GM19372 (cell line): Measurements from ENCODE around the gene GPR35.

Source experiments
- ATAC-seq: cut with Tn5 transposase; IDR thresholded peaks from one replicate; pipeline ENCODE4 v1.9.1; 2021; ENCODE audit warnings: mild to moderate bottlenecking, low read depth, moderate library complexity; ENCODE audit not compliant: unreplicated experiment

GPR35 gene, protein sequence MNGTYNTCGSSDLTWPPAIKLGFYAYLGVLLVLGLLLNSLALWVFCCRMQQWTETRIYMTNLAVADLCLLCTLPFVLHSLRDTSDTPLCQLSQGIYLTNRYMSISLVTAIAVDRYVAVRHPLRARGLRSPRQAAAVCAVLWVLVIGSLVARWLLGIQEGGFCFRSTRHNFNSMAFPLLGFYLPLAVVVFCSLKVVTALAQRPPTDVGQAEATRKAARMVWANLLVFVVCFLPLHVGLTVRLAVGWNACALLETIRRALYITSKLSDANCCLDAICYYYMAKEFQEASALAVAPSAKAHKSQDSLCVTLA

DNA sequence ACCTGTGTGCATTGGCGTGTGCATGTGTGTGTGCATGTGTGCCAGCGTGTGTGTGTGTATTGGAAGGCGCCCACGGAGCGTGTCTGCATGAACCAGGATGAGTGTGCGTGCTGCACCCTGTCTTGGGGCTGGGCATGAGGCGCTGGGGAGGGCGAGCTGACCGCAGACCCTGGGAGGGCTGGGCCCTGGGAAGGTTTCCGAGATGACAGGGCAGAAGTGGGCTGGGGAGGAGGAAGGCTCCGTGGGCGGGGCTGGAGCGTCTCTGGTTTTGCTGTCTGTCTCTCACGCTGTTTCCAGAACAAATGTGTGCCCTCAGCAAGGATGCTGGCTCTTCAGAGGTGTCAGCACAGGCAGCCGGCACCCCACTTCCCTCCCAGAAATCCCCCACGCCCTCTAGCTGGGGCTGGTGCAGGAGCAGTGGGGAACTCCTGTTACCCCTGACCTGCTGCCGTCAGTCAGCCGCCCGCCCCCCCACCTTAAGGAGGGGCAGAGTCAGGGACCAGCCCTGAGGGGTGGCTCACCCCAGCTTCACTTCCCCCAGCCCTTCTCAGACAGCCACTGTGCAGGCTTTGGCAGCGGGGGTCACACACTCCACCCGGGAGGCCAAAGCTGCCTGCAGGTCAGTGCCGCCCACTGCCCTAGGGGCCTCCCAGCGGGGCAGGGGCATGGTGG, at the start of gene GPR35:
Gene GPR35, plus strand, starts transcription at position 531 of the 672 bp plus-strand sequence. CDS start 4,473 bp downstream, outside the sequence.
- no peak for ATAC-seq

DNA sequence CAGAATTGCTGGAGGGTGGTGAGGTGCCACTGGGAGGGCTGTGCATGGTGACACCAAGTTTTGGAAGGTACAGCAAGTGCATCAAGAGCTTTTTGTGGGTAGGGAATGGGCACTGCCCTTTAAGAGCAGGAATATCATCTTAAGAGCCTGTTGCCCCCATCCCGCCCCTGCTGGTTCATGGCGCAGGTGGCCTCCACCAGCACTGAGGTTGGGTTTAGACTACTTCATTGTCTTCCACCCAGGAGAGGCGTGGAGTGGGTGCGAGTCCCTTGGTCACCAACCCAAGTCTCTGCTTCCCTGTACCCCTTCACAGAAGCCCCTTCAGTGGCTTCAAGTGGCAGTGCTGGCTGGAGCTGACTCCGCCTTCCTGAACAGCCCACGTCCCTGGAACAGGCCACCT, 49.2 kb upstream of the GPR35 start:
- no peak for ATAC-seq

DNA sequence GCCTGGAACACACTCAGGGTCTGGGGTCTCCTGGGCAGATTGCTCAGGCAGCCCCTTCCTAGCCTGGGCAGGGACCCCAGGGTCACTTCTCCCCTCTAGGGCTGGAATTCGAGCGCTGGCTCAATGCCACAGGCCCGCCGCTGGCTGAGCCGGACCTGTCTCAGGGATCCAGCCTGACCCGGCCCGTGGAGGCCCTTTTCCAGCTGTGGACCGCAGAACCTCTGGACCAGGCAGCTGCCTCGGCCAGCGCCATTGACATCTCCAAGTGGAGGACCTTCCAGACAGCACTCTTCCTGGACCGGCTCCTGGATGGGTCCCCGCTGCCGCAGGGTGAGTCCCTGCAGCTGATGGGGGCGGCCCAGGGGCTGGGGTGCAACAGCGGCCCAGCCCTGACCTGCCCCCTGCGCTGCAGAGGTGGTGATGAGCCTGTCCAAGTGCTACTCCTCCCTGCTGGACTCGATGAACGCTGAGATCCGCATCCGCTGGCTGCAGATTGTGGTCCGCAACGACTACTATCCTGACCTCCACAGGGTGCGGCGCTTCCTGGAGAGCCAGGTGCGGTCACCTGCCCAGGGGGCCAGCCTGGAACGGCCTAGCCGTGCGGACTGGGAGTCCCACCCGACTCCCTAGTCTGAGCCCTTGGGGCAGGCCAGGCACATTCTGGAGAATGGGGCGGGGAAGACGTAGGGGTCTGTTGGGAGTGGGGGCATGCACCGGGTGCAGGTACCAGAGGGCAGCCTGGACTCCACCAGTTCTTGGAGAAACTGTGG, 48.7 kb upstream of the GPR35 start:
- no peak for ATAC-seq

DNA sequence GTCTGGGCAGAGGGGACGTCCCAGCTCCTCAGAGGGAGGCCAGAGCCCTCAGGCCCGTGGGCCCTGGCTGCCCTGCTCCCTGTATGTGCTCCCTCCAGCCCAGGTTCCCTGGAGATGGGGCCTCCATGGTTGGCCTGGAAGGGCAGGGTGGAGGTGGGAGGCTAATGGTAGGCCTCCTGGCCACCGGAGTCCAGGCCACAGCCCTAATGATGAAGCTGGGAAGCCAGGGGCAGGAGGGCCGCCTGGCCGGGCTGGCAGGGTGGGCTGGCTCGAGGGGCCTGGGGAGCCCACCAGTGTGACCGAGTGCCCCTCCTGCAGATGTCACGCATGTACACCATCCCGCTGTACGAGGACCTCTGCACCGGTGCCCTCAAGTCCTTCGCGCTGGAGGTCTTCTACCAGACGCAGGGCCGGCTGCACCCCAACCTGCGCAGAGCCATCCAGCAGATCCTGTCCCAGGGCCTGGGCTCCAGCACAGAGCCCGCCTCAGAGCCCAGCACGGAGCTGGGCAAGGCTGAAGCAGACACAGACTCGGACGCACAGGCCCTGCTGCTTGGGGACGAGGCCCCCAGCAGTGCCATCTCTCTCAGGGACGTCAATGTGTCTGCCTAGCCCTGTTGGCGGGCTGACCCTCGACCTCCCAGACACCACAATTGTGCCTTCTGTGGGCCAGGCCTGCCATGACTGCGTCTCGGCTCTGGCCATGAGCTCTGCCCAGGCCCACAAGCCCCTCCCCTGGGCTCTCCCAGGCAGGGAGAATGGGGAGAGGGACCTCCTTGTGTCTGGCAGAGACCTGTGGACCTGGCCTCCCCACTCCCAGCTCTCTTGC, 47.8 kb upstream of the GPR35 start:
- ATAC-seq: no peak

DNA sequence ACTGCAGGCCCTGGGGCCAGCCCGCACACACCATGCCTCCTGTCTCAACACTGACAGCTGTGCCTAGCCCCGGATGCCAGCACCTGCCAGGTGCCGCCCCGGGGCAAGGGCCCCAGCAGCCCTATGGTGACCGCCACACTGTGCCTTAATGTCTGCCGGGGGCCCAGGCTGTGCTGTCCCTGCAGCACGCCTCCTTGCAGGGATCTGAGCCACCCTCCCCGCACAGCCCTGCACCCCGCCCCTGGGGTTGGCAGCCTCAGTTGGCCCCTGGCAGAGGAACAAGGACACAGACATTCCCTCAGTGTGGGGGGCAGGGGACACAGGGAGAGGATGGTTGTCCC, 47.2 kb upstream of the GPR35 start:
- no peak for ATAC-seq

DNA sequence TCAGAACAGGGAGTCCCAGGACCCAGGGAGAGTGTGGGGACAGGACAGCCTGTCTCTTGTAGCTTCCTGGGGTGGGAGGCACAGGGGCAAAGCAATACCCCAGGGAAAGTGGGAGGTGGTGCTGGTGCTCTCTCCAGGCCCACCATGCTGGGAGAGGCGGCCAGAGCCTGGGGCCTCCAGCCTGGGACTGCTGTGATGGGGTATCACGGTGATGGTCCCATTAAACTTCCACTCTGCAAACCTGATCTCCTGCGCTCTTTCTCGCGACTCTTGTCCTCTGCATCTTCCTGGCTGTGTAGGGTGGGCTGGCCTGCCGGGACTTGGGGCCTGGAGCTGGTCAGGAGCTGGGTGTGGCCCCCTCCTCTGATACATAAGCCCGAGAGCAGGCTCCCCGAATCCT, 46.8 kb upstream of the GPR35 start:
- ATAC-seq: no peak

DNA sequence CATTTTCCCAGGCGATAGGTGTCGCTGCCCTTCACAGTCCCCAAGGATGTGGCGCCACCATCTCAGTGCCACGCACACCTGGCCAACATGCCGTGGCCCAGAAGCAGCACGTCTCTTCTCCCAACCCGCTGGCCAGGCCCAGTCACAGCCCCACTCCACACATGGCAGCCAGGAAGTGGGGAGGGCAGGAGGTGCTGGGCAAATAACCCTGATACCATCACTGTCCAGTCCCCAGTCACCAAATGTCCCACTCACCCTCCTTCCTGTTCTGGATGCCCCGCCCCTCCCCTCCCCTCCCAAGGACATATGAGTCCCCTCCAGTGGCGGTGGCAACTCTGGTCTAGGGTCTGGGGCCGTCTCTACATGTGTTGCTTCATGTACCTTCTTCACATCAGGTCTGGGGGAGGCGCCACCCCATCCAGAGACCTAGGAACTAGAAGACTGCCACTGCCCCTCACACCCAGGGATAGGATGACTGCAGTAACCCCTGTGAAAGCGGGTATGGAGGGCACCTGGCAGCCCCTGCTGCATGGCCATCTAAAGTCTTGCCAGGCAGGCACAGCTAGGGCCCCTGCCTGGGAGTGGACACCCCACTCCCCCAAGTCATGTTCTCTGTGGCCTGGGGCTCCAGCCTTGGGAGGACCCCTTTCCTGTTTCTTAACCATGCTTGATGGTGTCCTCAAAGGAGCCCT, 46.1 kb upstream of the GPR35 start:
- ATAC-seq: no peak

DNA sequence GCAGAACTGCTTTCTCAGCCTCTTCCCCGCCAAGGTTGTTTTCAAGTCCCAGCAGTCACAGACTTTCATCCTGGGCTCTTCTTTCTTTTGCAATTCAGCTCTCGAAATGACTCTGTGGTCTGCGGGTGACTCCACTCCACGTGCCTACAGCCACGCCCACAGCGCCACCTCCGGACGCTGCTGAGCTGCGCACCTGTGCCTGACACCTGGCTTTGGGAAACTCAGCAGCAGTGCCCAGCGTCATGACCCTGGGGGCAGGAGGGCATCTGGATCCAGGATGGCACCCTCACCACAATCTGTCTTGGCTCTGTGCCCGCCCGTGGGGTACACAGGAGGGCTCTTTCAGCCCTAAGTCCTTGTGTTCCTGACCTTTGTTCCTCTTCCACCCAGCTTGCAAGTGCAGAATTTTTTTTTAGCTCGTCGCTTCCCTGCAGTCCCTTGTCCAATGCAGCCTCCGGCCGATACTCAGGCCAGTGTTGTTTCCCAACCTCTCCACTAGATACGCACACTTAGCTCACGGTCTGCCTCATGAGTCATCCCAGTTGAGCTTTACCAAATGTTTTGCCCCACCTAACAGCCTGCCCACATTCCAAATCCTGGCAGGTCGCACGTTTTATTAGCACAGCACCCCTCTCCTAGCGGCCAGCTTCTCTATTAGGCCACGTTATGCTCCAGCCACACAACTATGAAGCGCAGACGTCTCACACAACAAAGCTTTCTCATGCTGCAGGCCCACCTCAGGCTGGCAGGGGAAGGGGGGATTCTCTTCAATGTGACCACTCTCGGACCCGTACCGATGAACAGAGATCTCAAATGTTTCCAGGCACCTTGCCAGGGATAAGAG, 45.3 kb upstream of the GPR35 start:
- no peak for ATAC-seq

DNA sequence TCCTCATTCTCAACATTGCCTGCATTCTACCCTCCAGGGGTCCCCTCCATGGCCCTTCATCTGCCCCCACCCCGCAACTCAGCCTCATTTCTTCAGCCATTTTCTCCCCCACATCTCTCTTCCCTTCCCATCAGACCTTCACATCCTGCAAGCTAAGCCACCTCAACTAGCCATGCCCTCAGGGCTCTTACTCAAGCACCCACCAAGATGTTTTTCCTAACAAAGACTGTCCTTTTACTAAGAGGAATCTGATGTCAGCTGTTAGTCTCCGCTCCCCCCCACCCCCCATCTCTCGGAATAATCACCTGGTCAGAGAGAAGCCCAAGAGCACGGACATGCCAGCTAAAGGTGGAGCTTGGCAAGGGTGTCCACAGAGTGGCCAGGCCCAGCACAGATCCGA, 43.5 kb upstream of the GPR35 start:
- ATAC-seq: no peak

DNA sequence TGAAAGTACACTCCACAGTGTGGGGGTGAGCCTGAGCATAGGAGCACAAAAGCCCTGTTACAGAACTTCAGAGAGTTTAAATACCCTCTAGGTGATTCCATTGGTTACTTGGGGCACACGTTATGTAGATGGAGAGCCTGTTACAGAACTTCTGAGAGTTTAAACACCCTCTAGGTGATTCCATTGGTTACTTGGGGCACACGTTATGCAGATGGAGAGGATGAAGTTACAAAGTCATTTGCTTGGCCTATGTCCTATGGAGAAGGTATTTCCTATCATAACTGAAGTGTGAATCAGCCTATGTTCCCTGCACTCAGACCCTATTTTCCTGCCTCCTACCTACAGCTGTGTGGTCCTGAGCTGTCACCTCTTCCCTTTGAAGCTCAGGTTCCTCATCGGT, 42.5 kb upstream of the GPR35 start:
- no peak for ATAC-seq

DNA sequence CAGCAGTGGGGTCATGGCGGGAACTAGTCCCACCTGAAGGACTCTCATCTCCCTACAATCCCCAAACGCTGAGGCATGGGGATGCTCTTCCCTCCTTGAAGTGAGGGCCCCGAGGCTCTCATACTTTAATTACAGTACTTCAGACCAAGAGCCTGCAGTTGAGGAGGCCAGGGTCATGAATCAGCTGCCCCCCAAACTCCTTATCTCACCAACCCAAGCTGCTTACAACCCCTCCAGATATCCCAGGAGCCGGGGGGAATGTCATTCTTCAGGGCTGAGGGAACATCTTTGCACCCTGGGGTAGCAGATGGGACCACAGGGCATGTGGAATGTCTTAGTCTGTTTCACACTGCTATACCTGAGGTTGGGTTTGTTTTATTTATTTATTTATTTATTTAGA, 41.5 kb upstream of the GPR35 start:
- no peak for ATAC-seq

DNA sequence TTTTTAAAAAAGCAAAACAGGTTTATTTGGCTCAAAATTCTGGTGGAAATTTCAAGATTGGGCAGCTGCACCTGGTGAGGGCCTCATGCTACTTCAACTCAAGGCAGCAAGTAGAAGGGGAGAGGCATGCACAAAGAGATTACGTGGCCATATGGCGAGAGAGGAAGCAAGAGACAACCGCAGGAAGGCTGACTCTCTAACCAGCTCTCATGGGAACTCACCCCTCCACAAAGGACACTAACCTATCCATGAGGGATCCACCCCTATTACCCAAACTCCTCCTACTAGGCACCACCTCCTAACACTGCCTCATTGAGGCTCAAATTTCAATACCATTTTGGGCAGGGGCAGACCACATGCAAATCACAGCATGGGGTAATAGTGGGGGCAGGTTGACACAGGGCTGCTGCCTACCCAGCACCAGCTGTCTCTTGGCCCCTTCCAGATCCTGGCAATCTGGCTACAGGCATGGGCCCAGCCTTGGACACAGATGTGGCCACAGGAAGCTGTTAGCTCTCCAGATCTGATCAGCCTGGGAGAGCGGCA, 40.7 kb upstream of the GPR35 start:
- ATAC-seq: peak; percentile 28

DNA sequence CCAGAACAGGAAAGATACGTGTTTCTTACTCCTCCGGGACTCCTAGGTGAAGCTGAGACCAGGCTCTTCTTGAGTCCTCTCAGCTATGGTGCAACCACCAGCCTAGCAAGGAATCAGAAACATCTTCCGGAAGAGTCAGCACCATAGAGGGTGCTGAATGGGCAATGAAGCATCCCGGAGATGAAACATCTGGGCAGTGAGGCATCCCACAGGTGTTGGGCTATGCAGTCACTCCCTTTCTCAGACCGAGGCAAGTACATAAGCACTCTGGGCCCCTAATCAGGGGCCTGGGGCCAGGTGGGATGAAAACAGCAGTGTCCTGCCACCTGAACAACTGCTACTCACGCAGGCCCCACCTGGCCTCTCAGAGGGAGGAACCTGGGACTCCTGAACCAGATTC, 40.2 kb upstream of the GPR35 start:
- no peak for ATAC-seq

DNA sequence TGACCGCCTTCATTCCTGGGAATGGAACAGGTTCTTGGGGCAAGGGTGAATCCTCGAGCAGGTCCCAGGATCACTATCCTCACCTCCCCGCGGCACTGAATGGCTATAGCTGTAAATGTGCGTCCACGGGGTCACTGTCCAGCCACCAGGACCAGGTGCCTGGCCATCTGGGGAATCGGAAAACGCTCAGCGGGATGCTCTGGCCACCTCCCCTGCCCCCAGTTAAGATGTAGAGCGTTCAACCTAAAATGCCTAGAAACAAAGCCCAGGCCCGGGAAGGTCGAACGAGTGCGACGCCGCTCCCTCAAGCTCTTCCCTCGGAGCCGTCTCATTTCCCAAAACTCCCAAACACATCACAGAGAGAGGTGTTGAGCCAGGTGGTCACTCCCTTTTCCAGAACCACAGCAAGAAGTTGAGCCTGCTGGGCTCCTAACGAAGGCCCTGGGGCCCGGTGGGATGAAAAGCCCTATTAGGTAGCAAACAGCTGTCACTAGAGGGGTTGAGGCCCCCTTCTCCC, 39.5 kb upstream of the GPR35 start:
- no peak for ATAC-seq

DNA sequence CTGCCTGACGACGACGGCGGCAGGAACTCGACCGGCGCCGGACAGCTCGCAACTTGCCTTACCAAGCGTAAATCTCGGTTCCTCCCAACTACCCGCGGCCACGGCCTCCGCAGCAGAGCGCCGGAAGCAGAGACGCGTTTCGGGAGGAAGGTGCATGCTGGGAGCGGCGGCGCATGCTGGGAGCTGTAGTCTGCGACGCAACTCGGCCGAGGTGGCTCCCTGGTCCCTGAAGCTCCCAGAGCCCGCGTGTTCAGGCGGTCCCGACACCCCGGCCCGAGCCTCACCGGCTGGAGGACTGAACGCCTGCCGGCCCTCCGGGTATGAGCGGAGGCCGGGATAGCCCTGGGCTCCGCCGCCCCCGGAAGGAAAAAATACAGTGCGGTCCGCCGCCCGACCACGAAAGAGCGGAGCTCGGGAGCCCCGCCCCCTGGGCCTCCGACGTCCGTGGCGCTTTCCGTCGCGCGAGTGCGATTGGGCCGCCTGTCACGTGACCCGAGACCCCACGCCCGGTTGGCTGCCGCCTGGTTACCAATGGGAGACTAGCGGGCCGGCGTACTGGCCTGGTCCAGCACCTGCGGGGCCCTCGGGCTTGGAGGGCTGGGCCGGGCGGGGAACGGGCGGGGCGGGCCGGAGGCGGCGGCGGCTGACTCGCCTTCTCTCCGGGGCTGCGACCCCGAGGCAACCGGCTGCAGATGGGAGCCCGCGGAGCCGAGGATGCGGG, 38.9 kb upstream of the GPR35 start, which contains the start of gene CAPN10:
Gene CAPN10, plus strand, starts transcription at position 537 of the 721 bp plus-strand sequence. Its CDS starts 178 bp downstream, at position 715.
- peak; percentile 66 for ATAC-seq

DNA sequence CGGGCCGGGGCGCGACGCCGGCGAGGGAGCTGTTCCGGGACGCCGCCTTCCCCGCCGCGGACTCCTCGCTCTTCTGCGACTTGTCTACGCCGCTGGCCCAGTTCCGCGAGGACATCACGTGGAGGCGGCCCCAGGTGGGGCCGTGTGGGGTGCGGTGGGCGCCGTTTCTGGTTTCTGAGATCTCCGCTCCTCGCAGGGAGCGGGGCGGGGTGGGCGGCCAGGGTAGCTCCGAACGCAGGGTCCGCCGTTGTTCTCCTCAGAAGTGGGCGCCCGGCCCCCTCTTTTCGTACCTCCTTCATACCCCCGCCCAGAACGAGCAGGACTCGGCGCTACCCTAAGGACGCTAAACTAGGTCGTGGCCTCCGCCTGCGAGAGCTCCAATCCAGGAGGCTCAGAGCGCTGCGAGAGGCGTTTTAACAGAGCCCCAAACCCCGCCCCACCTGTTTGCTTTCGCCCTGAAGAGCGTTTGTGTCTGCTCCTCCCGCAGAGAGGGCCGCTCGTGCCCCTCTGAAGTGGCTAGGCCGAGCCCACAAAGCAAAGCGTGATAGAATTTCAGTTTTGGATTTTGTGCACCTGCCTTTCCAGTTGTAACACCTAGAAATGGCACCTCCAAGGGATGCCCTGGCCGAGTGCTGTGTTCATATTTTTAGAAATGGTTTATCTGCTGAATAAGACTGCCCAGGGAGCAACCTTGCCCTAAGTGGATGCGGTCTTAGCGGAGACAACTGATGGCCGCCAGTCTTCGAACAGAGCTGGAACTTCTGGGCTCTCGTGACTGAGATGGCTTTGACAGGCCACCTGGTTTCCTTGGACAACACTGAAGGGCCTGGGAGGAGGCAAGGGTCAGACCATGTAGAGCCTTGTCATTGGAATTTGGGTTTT, 38.1 kb upstream of the GPR35 start:
- ATAC-seq: peak; percentile 2

DNA sequence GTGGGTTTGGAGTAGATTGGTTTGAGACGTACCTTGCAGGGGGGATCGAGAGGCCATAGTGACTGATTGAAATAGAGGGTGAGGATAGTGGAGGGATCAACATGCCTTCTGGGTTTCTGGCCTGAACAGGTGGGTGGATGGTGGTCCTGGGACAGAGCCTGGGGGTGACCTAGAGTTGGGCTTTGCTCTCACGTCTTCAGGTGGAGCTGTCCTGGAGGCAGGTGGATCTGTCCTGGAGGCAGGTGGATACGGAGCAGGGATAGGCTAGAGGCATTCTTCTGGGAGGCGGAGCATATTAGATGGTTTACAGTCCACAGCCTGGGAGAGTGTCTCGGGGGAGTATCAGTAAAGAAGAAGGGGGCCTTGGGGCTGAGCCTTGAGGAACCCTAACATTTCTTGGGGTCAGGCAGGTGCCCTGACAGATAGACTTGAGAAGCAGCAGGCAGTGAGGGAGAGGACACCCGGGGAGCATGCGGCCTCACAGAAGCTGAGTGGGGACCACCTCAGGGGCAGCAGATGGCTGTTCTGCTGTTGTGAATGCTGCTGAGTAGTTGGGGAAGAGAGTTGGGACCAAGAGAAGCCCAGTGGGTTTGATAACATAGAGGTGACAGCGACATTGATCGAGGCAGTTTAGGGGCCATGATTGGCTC, 37.1 kb upstream of the GPR35 start:
- ATAC-seq: no peak
